Aorta (tissue), 5 donors: Measurements from ENCODE around the gene CFAP61. TPM values are rescaled to one million over a fixed set of nuclear protein-coding genes. Genes with fewer than 3 reads are reported as not detected.

ENCODE experiments used
- ATAC-seq: fragments of 200-7000 bp; cut with Tn5 transposase; one replicate; pipeline ENCODE4 v1.9.1; 2022; ENCODE audit warnings: moderate library complexity; ENCODE audit not compliant: low FRiP score
- DNase-seq, 2 donors: peaks; one replicate each; pipeline ENCODE4 v3.0.0-alpha.2; 2020
- H3K27ac ChIP-seq, 2 donors: one replicate each; pipeline ENCODE4 v1.5.1; 2013; ENCODE audit warnings: low read length in 2 of 2, mild to moderate bottlenecking in 2 of 2, moderate library complexity in 2 of 2, control low read depth in 1 of 2, inconsistent platforms in 1 of 2, low read depth in 1 of 2
- H3K27me3 ChIP-seq, 2 donors: one replicate each; pipeline ENCODE4 v1.6.1; 2013; ENCODE audit warnings: control low read depth in 1 of 2, low read length in 1 of 2, mild to moderate bottlenecking in 1 of 2, moderate library complexity in 1 of 2; ENCODE audit not compliant: insufficient read depth in 2 of 2, control insufficient read depth in 1 of 2
- H3K36me3 ChIP-seq, 2 donors: one replicate each; pipeline ENCODE4 v1.6.1; 2013; ENCODE audit warnings: control low read depth in 1 of 2, low read length in 1 of 2, mild to moderate bottlenecking in 1 of 2; ENCODE audit not compliant: insufficient read depth in 2 of 2, control insufficient read depth in 1 of 2
- H3K4me1 ChIP-seq, 2 donors: one replicate each; pipeline ENCODE4 v1.6.1; 2013; ENCODE audit warnings: low read length in 2 of 2, control low read depth in 1 of 2, mild to moderate bottlenecking in 1 of 2, moderate library complexity in 1 of 2; ENCODE audit not compliant: insufficient read depth in 2 of 2, control insufficient read depth in 1 of 2
- H3K4me3 ChIP-seq, 2 donors: one replicate each; pipeline ENCODE4 v1.5.1; 2013; ENCODE audit warnings: low read length in 2 of 2, control low read depth in 1 of 2, mild to moderate bottlenecking in 1 of 2
- H3K9me3 ChIP-seq: one replicate; pipeline ENCODE4 v1.6.1; 2013; ENCODE audit warnings: mild to moderate bottlenecking, low read length; ENCODE audit not compliant: control insufficient read depth
- WGBS, 2 donors: extraction: QIAGEN DNeasy Blood & Tissue Kit; methylation state at CpG; one replicate each; pipeline ENCODE4 v1.1.7; 2013; 5-methylcytosine and 5-hydroxymethylcytosine counted together
- intact Hi-C, 2 donors: fragments of 100-400 bp; cut with DNase I; formaldehyde crosslinking; loops; one replicate each; pipeline versions ENCODE4 v1.14.2 to v1.15.0; 2022
- polyA plus RNA-seq, 2 donors: library from polyadenylated mRNA; stranded (reverse); fragments of 200-250 nt; gene quantifications; one replicate each; pipeline ENCODE4 v1.2.3, GENCODE V29; 2013
- total RNA-seq, 2 donors: library from RNA; stranded (reverse); fragmentation: NEBNext Ultra II Directional; extraction: Animal tissue kit (Norgen Biotek cat#: 25700); gene quantifications; one replicate each; pipeline ENCODE4 v1.2.1, GENCODE V29; 2021
- donor health status: healthy with polysubstance abuse.
- donor health status: Bipolar disorder and iron deficiency.
- donor health status: DM: no; HTN: no; CAD: no.
- donor health status: DM: no; HTN: no; CAD: no.
- donor health status: DM: yes; HTN: yes; CAD: no.

CFAP61 gene
- total and polyA plus RNA-seq, 4 donors: 0.18 to 2.0 (median 0.91) TPM; not detected in 1

- DNase-seq: no peak
- Histone ChIP-seq H3K4me3 (no peak overlapping the region), H3K9me3 (no peaks in the 10 kb centered on the region), H3K36me3 (no peaks in the 10 kb centered on the region), H3K4me1 (no peaks in the 10 kb centered on the region), H3K27me3 (peaks cover 0 to 3% of the 10 kb centered on the region in 2 donors), H3K27ac (no peak overlapping the region)
- intact Hi-C loops: no loop called here
- WGBS, 2 donors: 9 to 11% methylated on average over 10 of the region's 10 CpGs
- ATAC-seq: no peak
These were observed 317.8 kb downstream of the CFAP61 start for GRCh38 chr20:20370094-20370575.

DNA sequence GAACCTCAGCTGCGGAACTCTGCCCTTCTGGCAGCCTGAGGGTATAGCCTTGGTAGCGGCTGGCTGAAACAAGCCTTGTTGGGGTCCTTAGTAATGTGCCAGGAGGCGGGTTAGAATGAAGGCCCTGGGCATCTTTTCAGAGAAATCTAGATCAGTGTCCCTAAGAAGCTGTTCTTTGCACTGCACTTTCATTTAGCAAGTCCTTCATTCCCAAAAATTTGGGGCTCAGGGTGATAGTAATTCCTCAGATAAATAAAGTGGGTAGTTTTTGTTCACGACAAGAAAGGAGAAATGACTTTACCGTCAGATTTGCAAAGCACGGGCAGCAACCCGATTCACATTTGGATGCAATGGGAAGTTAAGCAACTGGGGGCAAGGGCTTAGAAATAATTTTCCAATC lies 318.8 kb downstream of the CFAP61 start:
- no peak for DNase-seq
- H3K4me3 ChIP-seq: no peak overlapping the region
- no peaks in the 10 kb centered on the region for H3K4me1 ChIP-seq
- H3K36me3 ChIP-seq: no peaks in the 10 kb centered on the region
- no peaks in the 10 kb centered on the region for H3K9me3 ChIP-seq
- 24 to 31% methylated on average over 7 of the region's 7 CpGs for WGBS, 2 donors
- ATAC-seq: no peak
- H3K27me3 ChIP-seq: peaks cover 0 to 3% of the 10 kb centered on the region in 2 donors
- intact Hi-C loops: no loop called here
- H3K27ac ChIP-seq: no peak overlapping the region

- 16 to 18% methylated on average over 3 of the region's 3 CpGs for WGBS, 2 donors
- Histone ChIP-seq H3K4me1 (no peaks in the 10 kb centered on the region), H3K27me3 (peaks cover 0 to 3% of the 10 kb centered on the region in 2 donors), H3K27ac (no peak overlapping the region), H3K4me3 (no peak overlapping the region), H3K9me3 (no peaks in the 10 kb centered on the region), H3K36me3 (no peaks in the 10 kb centered on the region)
- no peak for DNase-seq
- intact Hi-C loops: no loop called here
- no peak for ATAC-seq
These were observed 319.3 kb downstream of the CFAP61 start for GRCh38 chr20:20371681-20372080.

DNA sequence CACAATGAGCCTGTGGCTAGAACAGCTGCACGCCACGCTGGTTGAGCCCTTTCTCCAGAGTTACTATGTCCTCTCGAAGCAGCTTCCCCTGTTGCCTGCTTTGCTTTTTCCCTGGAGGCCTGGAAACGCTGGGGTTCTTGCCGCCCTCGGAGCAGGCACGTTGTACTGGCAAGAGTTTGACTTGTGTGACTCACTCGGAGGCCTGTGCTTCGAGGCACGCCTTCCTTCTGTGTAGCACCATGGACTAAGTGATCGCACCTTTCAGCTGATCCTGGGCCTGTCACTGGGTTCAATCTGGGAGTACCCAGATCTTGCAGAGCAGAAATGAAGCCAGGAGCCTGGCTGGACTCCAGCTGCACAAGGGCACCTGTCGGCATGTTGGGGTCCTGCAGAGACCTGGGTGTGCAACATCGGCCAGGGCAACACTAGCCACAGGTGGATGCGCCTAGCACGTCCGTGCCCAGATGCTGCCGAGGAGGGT lies 320.8 kb downstream of the CFAP61 start:
- intact Hi-C loops: no loop called here
- no peak overlapping the region for H3K27ac ChIP-seq
- peaks cover 0 to 3% of the 10 kb centered on the region in 2 donors for H3K27me3 ChIP-seq
- H3K4me1 ChIP-seq: no peaks in the 10 kb centered on the region
- WGBS, 2 donors: 37 to 40% methylated on average over 17 of the region's 17 CpGs
- no peak overlapping the region for H3K4me3 ChIP-seq
- no peaks in the 10 kb centered on the region for H3K9me3 ChIP-seq
- no peaks in the 10 kb centered on the region for H3K36me3 ChIP-seq
- no peak for ATAC-seq
- no peak for DNase-seq

DNA sequence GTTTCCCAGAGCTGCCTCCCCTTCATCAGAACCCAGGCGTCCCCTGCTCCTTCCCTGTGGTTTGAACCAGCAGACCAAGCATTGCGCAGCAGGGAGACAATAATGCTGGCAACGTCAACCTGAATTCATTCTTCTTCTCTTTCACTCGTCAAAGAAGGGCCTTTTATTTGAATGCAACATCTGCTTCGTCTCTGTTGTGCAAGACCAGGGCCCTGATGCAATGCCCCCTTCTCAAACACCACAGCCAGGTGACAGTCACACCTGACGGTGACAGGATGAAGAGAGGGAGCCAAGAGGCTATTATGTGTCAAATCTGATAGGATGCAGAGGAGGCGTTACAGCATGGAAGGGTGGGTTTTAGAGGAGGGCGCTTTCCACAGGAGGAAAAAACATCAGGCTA lies 323.5 kb downstream of the CFAP61 start:
- H3K4me1 ChIP-seq: no peaks in the 10 kb centered on the region
- no peak overlapping the region for H3K4me3 ChIP-seq
- peaks cover under 1% of the 10 kb centered on the region for H3K9me3 ChIP-seq
- DNase-seq: no peak
- ATAC-seq: no peak
- 46 to 57% methylated on average over 8 of the region's 8 CpGs for WGBS, 2 donors
- H3K36me3 ChIP-seq: no peaks in the 10 kb centered on the region
- H3K27ac ChIP-seq: no peak overlapping the region
- peaks cover 0 to 3% of the 10 kb centered on the region in 2 donors for H3K27me3 ChIP-seq
- intact Hi-C loops: no loop called here

DNA sequence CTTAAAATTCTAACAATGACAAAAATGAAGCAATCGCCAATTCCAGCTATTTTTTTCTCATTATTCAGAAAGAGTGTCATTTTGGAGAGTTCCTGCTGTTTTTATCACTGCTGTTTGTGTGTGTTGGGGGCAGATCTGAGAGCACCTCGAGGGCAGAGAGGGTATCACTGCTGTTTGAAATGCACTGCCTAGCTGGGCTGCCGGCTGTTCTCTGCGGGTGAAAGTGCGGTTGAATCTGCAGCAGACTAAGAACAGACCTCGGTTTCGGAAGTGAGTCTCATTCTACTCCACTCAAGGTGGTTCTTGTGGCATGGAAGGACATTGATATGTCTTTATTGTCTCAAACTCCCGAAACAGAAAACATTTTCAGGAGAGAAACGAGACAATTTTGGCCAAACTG lies 333.9 kb downstream of the CFAP61 start:
- intact Hi-C loops: no loop called here
- WGBS, 2 donors: 64 to 67% methylated on average over 9 of the region's 9 CpGs

DNA sequence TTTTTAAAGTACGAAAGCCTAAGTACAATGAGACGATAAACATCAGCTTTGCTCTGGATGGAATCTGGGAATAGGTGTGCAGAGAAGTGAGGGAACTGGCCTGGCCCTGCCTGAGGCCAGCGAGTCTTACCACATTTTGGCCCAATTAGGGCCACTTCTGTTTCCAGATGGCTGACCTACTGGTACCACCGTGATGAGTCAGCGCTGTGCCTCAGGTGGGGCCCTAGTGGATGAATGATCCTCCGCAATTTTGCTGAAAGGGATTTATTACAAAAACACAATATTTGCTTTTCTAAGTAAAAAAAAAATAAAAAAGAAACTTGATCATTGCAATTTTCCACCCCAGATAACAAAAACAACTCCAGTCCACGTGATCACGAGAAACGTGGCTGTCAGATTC lies 338.1 kb downstream of the CFAP61 start:
- ATAC-seq (no peak), DNase-seq (no peak)
- Histone ChIP-seq H3K4me1 (no peaks in the 10 kb centered on the region), H3K36me3 (no peaks in the 10 kb centered on the region), H3K27ac (no peak overlapping the region), H3K4me3 (no peak overlapping the region), H3K27me3 (no peaks in the 10 kb centered on the region), H3K9me3 (no peaks in the 10 kb centered on the region)
- WGBS, 2 donors: 92 to 94% methylated on average over 9 of the region's 9 CpGs
- intact Hi-C loops: no loop called here

More for the DNA sequence above, 333.9 kb downstream of the CFAP61 start:
- H3K27ac ChIP-seq: no peak overlapping the region
- no peak overlapping the region for H3K4me3 ChIP-seq
- no peaks in the 10 kb centered on the region for H3K4me1 ChIP-seq
- no peaks in the 10 kb centered on the region for H3K36me3 ChIP-seq
- ATAC-seq (no peak), DNase-seq (no peak)
- no peaks in the 10 kb centered on the region for H3K27me3 ChIP-seq
- peaks cover 2% of the 10 kb centered on the region for H3K9me3 ChIP-seq

- WGBS, 2 donors: 85 to 89% methylated on average over 4 of the region's 4 CpGs
- no peak for ATAC-seq
These were observed 338.8 kb downstream of the CFAP61 start for GRCh38 chr20:20391115-20391514.

GRCh38 chr20:20391766-20392165 lies 339.4 kb downstream of the CFAP61 start:
- intact Hi-C loops: no loop called here
- H3K4me3 ChIP-seq: no peak overlapping the region
- no peak overlapping the region for H3K27ac ChIP-seq
- H3K36me3 ChIP-seq: no peaks in the 10 kb centered on the region
- DNase-seq (no peak), ATAC-seq (no peak)
- H3K4me1 ChIP-seq: no peaks in the 10 kb centered on the region
- WGBS, 2 donors: 90% methylated on average over 13 of the region's 13 CpGs
- H3K9me3 ChIP-seq: no peaks in the 10 kb centered on the region
- no peaks in the 10 kb centered on the region for H3K27me3 ChIP-seq

More at GRCh38 chr20:20391115-20391514, 338.8 kb downstream of the CFAP61 start:
- intact Hi-C loops: no loop called here
- Histone ChIP-seq H3K4me3 (no peak overlapping the region), H3K27ac (no peak overlapping the region), H3K9me3 (no peaks in the 10 kb centered on the region), H3K4me1 (no peaks in the 10 kb centered on the region), H3K27me3 (no peaks in the 10 kb centered on the region), H3K36me3 (no peaks in the 10 kb centered on the region)
- DNase-seq: no peak
